Effector memory CD8-positive, alpha-beta T cell (primary cell): ENCODE measurements around the gene ETV4.
A peak's percentile ranks its signal among the peaks of the same experiment; 100 is the strongest.

Experiments used
- ATAC-seq: fragments of 150-1000 bp; cut with Tn5 transposase; replicated peaks from 2 replicates; pipeline ENCODE4 v1.10.0; 2021; ENCODE audit warnings: mild to moderate bottlenecking, moderate library complexity
- DNase-seq, 3 experiments: peaks; one replicate each; pipeline ENCODE4 v3.0.0; 2021
- H3K27ac Mint-ChIP-seq, 2 donors: one replicate each; pipeline ENCODE4 v1.8.0; 2022; ENCODE audit warnings: mild to moderate bottlenecking in 2 of 2, mixed read lengths in 2 of 2, moderate library complexity in 2 of 2
- H3K27me3 Mint-ChIP-seq, 2 donors: one replicate each; pipeline ENCODE4 v1.8.0; 2022; ENCODE audit warnings: mixed read lengths in 2 of 2
- H3K36me3 Mint-ChIP-seq: one replicate; pipeline ENCODE4 v1.8.0; 2022; ENCODE audit warnings: mild to moderate bottlenecking, moderate library complexity, mixed read lengths; ENCODE audit not compliant: insufficient read depth
- H3K4me1 Mint-ChIP-seq, 2 donors: one replicate each; pipeline ENCODE4 v1.8.0; 2022; ENCODE audit warnings: low read depth in 2 of 2, mixed read lengths in 2 of 2
- H3K4me3 Mint-ChIP-seq, 2 donors: one replicate each; pipeline ENCODE4 v1.8.0; 2022; ENCODE audit warnings: mild to moderate bottlenecking in 2 of 2, mixed read lengths in 2 of 2, moderate library complexity in 2 of 2
- H3K9me3 Mint-ChIP-seq, 2 donors: one replicate each; pipeline ENCODE4 v1.8.0; 2022; ENCODE audit warnings: mixed read lengths in 2 of 2

The ETV4 gene

GRCh38 chr17:43562679-43563599 is 16.8 kb upstream of the ETV4 start:
- H3K27ac Mint-ChIP-seq: no peak overlapping the region
- ATAC-seq: no peak

GRCh38 chr17:43560461-43561427 is 14.6 kb upstream of the ETV4 start:
- Mint-ChIP-seq H3K4me3 (no peak overlapping the region), H3K36me3 (no peaks in the 10 kb centered on the region), H3K27ac (no peak overlapping the region), H3K4me1 (peaks cover 0 to 4% of the 10 kb centered on the region in 2 donors), H3K27me3 (peaks cover 37 to 75% of the 10 kb centered on the region in 2 donors), H3K9me3 (no peaks in the 10 kb centered on the region)
- ATAC-seq (no peak), DNase-seq (no peak)

More at GRCh38 chr17:43562679-43563599, 16.8 kb upstream of the ETV4 start:
- Mint-ChIP-seq H3K4me1 (peaks cover 0 to 1% of the 10 kb centered on the region in 2 donors), H3K27me3 (peaks cover 31 to 60% of the 10 kb centered on the region in 2 donors), H3K9me3 (no peaks in the 10 kb centered on the region), H3K4me3 (no peak overlapping the region), H3K36me3 (no peaks in the 10 kb centered on the region)
- DNase-seq: no peak

GRCh38 chr17:43559161-43559816 is 13.1 kb upstream of the ETV4 start:
- ATAC-seq (no peak), DNase-seq (no peak)
- Mint-ChIP-seq H3K4me1 (peaks cover 0 to 4% of the 10 kb centered on the region in 2 donors), H3K27me3 (peaks cover 34 to 81% of the 10 kb centered on the region in 2 donors), H3K36me3 (peaks cover 4% of the 10 kb centered on the region), H3K4me3 (no peak overlapping the region), H3K9me3 (no peaks in the 10 kb centered on the region), H3K27ac (no peak overlapping the region)

- H3K4me1 Mint-ChIP-seq: peaks cover 0 to 4% of the 10 kb centered on the region in 2 donors
- H3K36me3 Mint-ChIP-seq: peaks cover 4% of the 10 kb centered on the region
- H3K27me3 Mint-ChIP-seq: peaks cover 35 to 81% of the 10 kb centered on the region in 2 donors
- ATAC-seq (no peak), DNase-seq (no peak)
- no peak overlapping the region for H3K27ac Mint-ChIP-seq
- H3K9me3 Mint-ChIP-seq: no peaks in the 10 kb centered on the region
- no peak overlapping the region for H3K4me3 Mint-ChIP-seq
Observed at GRCh38 chr17:43558805-43559160, 12.6 kb upstream of the ETV4 start.

GRCh38 chr17:43556292-43556691 is 10.2 kb upstream of the ETV4 start:
- ATAC-seq: peak; percentile 22
- peaks cover 0 to 4% of the 10 kb centered on the region in 2 donors for H3K4me1 Mint-ChIP-seq
- no peak overlapping the region for H3K27ac Mint-ChIP-seq
- H3K27me3 Mint-ChIP-seq: peaks cover 28 to 75% of the 10 kb centered on the region in 2 donors
- no peak for DNase-seq
- H3K36me3 Mint-ChIP-seq: peaks cover 4% of the 10 kb centered on the region
- no peaks in the 10 kb centered on the region for H3K9me3 Mint-ChIP-seq
- no peak overlapping the region for H3K4me3 Mint-ChIP-seq

- peaks cover 36 to 82% of the 10 kb centered on the region in 2 donors for H3K27me3 Mint-ChIP-seq
- DNase-seq (no peak), ATAC-seq (no peak)
- no peaks in the 10 kb centered on the region for H3K9me3 Mint-ChIP-seq
- H3K4me3 Mint-ChIP-seq: no peak overlapping the region
- H3K36me3 Mint-ChIP-seq: peaks cover 4% of the 10 kb centered on the region
- H3K4me1 Mint-ChIP-seq: peaks cover 0 to 4% of the 10 kb centered on the region in 2 donors
- H3K27ac Mint-ChIP-seq: no peak overlapping the region
Observed at GRCh38 chr17:43554857-43555256, 8.7 kb upstream of the ETV4 start.

GRCh38 chr17:43553573-43553972 is 7.4 kb upstream of the ETV4 start:
- Mint-ChIP-seq H3K4me1 (peaks cover 0 to 3% of the 10 kb centered on the region in 2 donors), H3K36me3 (peaks cover 4% of the 10 kb centered on the region), H3K9me3 (no peaks in the 10 kb centered on the region), H3K4me3 (no peak overlapping the region), H3K27ac (no peak overlapping the region), H3K27me3 (peaks cover 47 to 82% of the 10 kb centered on the region in 2 donors)
- DNase-seq (no peak), ATAC-seq (no peak)

- no peak for ATAC-seq
- H3K36me3 Mint-ChIP-seq: peaks cover 4% of the 10 kb centered on the region
- peaks cover 54 to 91% of the 10 kb centered on the region in 2 donors for H3K27me3 Mint-ChIP-seq
- no peak overlapping the region for H3K4me3 Mint-ChIP-seq
- H3K9me3 Mint-ChIP-seq: no peaks in the 10 kb centered on the region
- DNase-seq: no peak
- no peak overlapping the region for H3K27ac Mint-ChIP-seq
- H3K4me1 Mint-ChIP-seq: peaks cover under 1 to 6% of the 10 kb centered on the region in 2 donors
Observed at GRCh38 chr17:43552229-43552837, 6.2 kb upstream of the ETV4 start.

- H3K27ac Mint-ChIP-seq: no peak overlapping the region
- no peaks in the 10 kb centered on the region for H3K9me3 Mint-ChIP-seq
- H3K4me3 Mint-ChIP-seq: no peak overlapping the region
- peaks cover 13% of the 10 kb centered on the region for H3K36me3 Mint-ChIP-seq
- H3K4me1 Mint-ChIP-seq: peaks cover 12 to 14% of the 10 kb centered on the region in 2 donors
- ATAC-seq (no peak), DNase-seq (no peak)
- peaks cover 60 to 90% of the 10 kb centered on the region in 2 donors for H3K27me3 Mint-ChIP-seq
Observed at GRCh38 chr17:43550754-43551153, 4.6 kb upstream of the ETV4 start.

GRCh38 chr17:43549496-43549895 is 3.4 kb upstream of the ETV4 start:
- peaks cover 19 to 21% of the 10 kb centered on the region in 2 donors for H3K4me1 Mint-ChIP-seq
- no peaks in the 10 kb centered on the region for H3K9me3 Mint-ChIP-seq
- H3K36me3 Mint-ChIP-seq: peaks cover 14% of the 10 kb centered on the region
- no peak overlapping the region for H3K4me3 Mint-ChIP-seq
- DNase-seq: no peak
- peaks cover 66 to 87% of the 10 kb centered on the region in 2 donors for H3K27me3 Mint-ChIP-seq
- H3K27ac Mint-ChIP-seq: no peak overlapping the region
- no peak for ATAC-seq

- Mint-ChIP-seq H3K9me3 (no peaks in the 10 kb centered on the region), H3K4me1 (peaks cover 20 to 22% of the 10 kb centered on the region in 2 donors), H3K4me3 (no peak overlapping the region), H3K36me3 (peaks cover 14% of the 10 kb centered on the region), H3K27me3 (peaks cover 66 to 87% of the 10 kb centered on the region in 2 donors), H3K27ac (no peak overlapping the region)
- ATAC-seq (no peak), DNase-seq (no peak)
Observed at GRCh38 chr17:43548689-43549379, 2.7 kb upstream of the ETV4 start.

GRCh38 chr17:43547659-43548256 is 1.6 kb upstream of the ETV4 start:
- H3K4me1 Mint-ChIP-seq: peaks cover 20 to 22% of the 10 kb centered on the region in 2 donors
- H3K27ac Mint-ChIP-seq: no peak overlapping the region
- peaks cover 67 to 88% of the 10 kb centered on the region in 2 donors for H3K27me3 Mint-ChIP-seq
- peaks cover 17% of the 10 kb centered on the region for H3K36me3 Mint-ChIP-seq
- DNase-seq (no peak), ATAC-seq (no peak)
- H3K4me3 Mint-ChIP-seq: peak overlapping the region in 1 of 2 donors; percentile 79
- H3K9me3 Mint-ChIP-seq: no peaks in the 10 kb centered on the region
